Raji (cell line): Measurements from ENCODE around the gene TBC1D24.

Experiments used
- POLR2A ChIP-seq: IDR thresholded peaks from 2 replicates; pipeline ENCODE4 v1.6.1; 2011; ENCODE audit warnings: low read depth, low read length, control low read depth; ENCODE audit not compliant: insufficient read depth

TBC1D24 gene

DNA sequence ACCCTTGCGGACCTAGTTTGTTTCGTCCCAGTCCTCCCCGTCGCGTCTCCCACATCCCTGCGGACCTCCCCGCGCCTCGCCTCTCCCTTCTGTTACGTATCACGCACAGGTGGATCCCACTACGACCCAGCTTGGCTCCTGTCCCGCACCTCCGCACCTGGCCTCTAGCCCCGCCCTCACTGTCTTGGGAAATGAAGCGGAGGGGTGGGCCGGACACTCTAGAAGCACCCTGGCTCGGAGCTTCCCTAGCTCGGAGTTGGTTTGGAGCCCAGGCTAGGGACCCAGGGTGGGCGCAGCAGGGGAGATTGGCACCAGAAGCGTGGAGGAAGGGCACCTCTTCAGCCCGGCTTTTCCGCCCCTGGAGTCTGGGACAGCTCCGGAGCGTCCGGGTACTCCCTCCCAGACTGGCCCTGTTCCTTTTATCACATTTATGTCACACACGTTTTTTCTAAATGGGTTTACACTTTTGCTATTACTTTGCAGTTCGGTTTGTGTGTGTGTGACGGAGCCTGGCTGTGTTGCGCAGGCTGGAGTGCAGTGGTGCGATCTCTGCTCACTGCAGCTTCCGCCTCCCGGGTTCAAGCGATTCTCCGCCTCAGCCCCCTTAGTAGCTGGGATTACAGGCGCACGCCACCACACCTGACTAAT, 57.7 kb downstream of the TBC1D24 start:
- peak; percentile 13; the same call in 1 of the 2 replicates for TF ChIP-seq POLR2A

DNA sequence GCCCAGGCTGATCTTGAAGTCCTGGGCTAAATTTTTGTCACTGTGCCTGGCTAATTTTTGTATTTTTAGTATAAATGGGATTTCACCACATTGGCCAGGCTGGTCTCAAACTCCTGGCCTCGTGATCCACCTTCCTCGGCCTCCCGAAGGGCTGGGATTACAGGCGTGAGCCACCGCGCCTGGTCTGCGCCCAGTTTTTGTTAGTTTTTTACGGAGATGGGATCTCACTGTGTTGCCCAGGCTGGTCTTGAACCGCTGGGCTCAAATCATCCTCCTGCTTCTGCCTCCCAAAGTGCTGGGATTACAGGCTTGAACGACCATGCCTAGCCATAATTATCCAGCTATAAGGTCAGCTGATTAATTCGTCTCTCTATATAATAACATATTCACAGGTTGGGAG, 59.0 kb downstream of the TBC1D24 start:
- no peak for TF ChIP-seq POLR2A

DNA sequence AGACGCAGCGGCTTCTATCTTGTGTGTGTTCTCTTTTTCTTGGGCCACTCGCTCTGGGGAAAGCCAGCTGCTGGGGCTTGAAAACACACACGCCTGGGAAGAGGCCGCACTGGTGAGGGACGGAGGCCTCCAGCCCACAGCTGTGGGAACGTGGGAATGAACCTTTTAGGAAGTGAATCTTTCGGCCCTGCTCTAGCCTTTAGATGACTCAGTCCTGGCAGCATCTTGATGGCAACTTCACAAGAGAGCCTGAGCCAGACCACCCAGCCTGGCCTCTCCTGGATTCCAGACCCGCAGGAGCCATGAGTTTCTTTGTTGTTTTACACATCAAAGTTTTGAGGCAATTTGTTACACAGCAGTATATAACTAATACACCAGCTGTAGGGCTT, 60.7 kb downstream of the TBC1D24 start:
- no peak for TF ChIP-seq POLR2A

DNA sequence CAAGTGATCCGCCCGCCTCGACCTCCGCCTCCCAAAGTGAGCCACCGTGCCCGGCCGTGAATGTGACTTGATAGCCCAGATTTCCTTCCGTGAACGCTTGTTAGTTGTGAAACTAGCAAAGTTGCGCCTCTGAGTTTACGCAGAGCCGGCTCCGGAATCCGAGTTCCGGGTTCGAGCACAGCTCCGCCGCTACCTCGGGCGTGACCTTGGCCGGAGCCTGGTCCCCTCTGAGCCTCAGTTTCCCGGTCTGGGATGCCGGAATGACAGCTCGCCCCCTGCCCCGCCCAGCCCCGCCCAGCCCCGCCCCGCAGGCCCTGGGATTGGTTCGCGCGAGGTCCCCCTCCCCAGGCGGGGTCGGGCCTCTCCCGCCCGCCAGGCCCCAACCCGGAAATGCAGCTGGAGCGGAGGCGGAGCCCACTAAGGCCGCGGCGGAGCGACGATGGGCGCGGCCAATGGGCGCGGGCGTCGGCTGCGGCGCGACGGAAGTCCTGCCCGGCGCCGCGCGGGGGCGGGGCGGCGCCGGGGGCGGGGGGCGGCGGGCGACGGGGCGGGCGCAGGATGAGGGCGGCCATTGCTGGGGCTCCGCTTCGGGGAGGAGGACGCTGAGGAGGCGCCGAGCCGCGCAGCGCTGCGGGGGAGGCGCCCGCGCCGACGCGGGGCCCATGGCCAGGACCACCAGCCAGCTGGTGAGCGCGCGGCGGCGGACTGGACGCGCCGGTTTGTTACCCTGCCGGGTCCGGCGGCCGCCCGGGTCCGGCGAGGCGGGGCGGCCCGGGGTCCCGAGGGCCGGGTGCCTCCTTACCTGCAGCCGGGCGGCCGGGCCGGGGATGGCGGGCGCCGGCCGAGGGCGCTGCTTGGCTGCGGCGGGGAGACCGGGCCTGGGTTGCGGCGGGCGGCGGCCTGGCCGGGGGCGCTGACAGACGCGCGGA, 62.8 kb downstream of the TBC1D24 start, which contains the start of gene PDPK1:
PDPK1 (plus strand) TSS at position 571 of the 929 bp plus-strand sequence; CDS start at position 663, 92 bp downstream.
- peak; percentile 63 for TF ChIP-seq POLR2A
